ENCODE results near the gene C16orf90. TPM values are rescaled to one million over a fixed set of nuclear protein-coding genes. Genes with fewer than 3 reads are reported as not detected.

The C16orf90 gene
- total RNA-seq, 2 experiments from 2014 or later, result not detected

GRCh38 chr16:3494386-3494973 is 809 bp downstream of the C16orf90 start:
- no peaks in the 10 kb centered on the region for H3K36me3 Mint-ChIP-seq (ENCODE audit: low read depth)
- H3K4me3 Mint-ChIP-seq, result no peak overlapping the region
- no peaks in the 10 kb centered on the region for H3K27me3 Mint-ChIP-seq
- ATAC-seq (no peak), DNase-seq (no peak)
- no peak overlapping the region for H3K27ac Mint-ChIP-seq
- ChIA-PET CTCF (no interaction called here), POLR2A (interaction anchor here (0.6 kb wide), 1 partner anchor 38 kb away, joined by 6 read pairs; no protein-coding TSS in a partner anchor)
- no peaks in the 10 kb centered on the region for H3K9me3 Mint-ChIP-seq (ENCODE audit: low read depth)
- peaks cover under 1% of the 10 kb centered on the region for H3K4me1 Mint-ChIP-seq
- intact Hi-C loops (cut with DNase I, micrococcal nuclease), result no loop called here

GRCh38 chr16:3492356-3492755 is 2.9 kb downstream of the C16orf90 start:
- no peaks in the 10 kb centered on the region for H3K36me3 Mint-ChIP-seq (ENCODE audit: low read depth)
- no peak overlapping the region for H3K4me3 Mint-ChIP-seq
- H3K27ac Mint-ChIP-seq, result no peak overlapping the region
- no peak for DNase-seq
- no peaks in the 10 kb centered on the region for H3K9me3 Mint-ChIP-seq (ENCODE audit: low read depth)
- no peaks in the 10 kb centered on the region for H3K27me3 Mint-ChIP-seq
- H3K4me1 Mint-ChIP-seq, result no peaks in the 10 kb centered on the region
- ATAC-seq, result no peak
- POLR2A ChIA-PET, result no interaction called here
- CTCF ChIA-PET, result no interaction called here
- intact Hi-C loops (cut with DNase I, micrococcal nuclease), result no loop called here

- no peaks in the 10 kb centered on the region for H3K9me3 Mint-ChIP-seq (ENCODE audit: low read depth)
- ATAC-seq (peak; percentile 26), DNase-seq (no peak)
- H3K4me3 Mint-ChIP-seq, result no peak overlapping the region
- intact Hi-C loops (cut with DNase I, micrococcal nuclease), result no loop called here
- ChIA-PET CTCF (no interaction called here), POLR2A (no interaction called here)
- H3K36me3 Mint-ChIP-seq (ENCODE audit: low read depth), result no peaks in the 10 kb centered on the region
- H3K4me1 Mint-ChIP-seq, result no peaks in the 10 kb centered on the region
- peak overlapping the region; percentile 17 for H3K27ac Mint-ChIP-seq
- H3K27me3 Mint-ChIP-seq, result no peaks in the 10 kb centered on the region
These were observed 4.2 kb downstream of the C16orf90 start for GRCh38 chr16:3490911-3491629.

GRCh38 chr16:3488801-3489200 is 6.5 kb downstream of the C16orf90 start:
- intact Hi-C loops (cut with DNase I, micrococcal nuclease), result no loop called here
- POLR2A ChIA-PET, result no interaction called here

GRCh38 chr16:3487521-3488410 is 7.5 kb downstream of the C16orf90 start:
- no peak for DNase-seq
- ChIA-PET POLR2A (no interaction called here), CTCF (no interaction called here)
- no peak overlapping the region for H3K4me3 Mint-ChIP-seq
- no peak for ATAC-seq
- intact Hi-C loops (cut with DNase I, micrococcal nuclease), result no loop called here
- H3K27ac Mint-ChIP-seq, result no peak overlapping the region
- no peaks in the 10 kb centered on the region for H3K4me1 Mint-ChIP-seq
- no peaks in the 10 kb centered on the region for H3K27me3 Mint-ChIP-seq
- no peaks in the 10 kb centered on the region for H3K9me3 Mint-ChIP-seq (ENCODE audit: low read depth)
- H3K36me3 Mint-ChIP-seq (ENCODE audit: low read depth), result peaks cover 15% of the 10 kb centered on the region

More at GRCh38 chr16:3488801-3489200, 6.5 kb downstream of the C16orf90 start:
- Mint-ChIP-seq H3K27me3 (no peaks in the 10 kb centered on the region), H3K27ac (no peak overlapping the region), H3K4me3 (no peak overlapping the region), H3K9me3 (ENCODE audit: low read depth) (no peaks in the 10 kb centered on the region), H3K4me1 (no peaks in the 10 kb centered on the region), H3K36me3 (ENCODE audit: low read depth) (peaks cover 4% of the 10 kb centered on the region)
- CTCF ChIA-PET, result interaction anchor here (1.0 kb wide), 1 partner anchor 9 kb away, joined by 3 read pairs; no protein-coding TSS in a partner anchor
- ATAC-seq (no peak), DNase-seq (no peak)

- Mint-ChIP-seq H3K4me3 (no peak overlapping the region), H3K4me1 (no peaks in the 10 kb centered on the region), H3K36me3 (ENCODE audit: low read depth) (peaks cover 19% of the 10 kb centered on the region), H3K27me3 (no peaks in the 10 kb centered on the region), H3K27ac (no peak overlapping the region), H3K9me3 (ENCODE audit: low read depth) (no peaks in the 10 kb centered on the region)
- no peak for DNase-seq
- ChIA-PET POLR2A (no interaction called here), CTCF (no interaction called here)
- no peak for ATAC-seq
- intact Hi-C loops (cut with DNase I, micrococcal nuclease), result no loop called here
These were observed 8.6 kb downstream of the C16orf90 start for GRCh38 chr16:3486506-3487215.

GRCh38 chr16:3485821-3486505 is 9.3 kb downstream of the C16orf90 start:
- ATAC-seq (peak; percentile 27), DNase-seq (no peak)
- POLR2A ChIA-PET, result no interaction called here
- Mint-ChIP-seq H3K27ac (no peak overlapping the region), H3K4me1 (no peaks in the 10 kb centered on the region), H3K4me3 (no peak overlapping the region), H3K36me3 (ENCODE audit: low read depth) (peaks cover 20% of the 10 kb centered on the region), H3K9me3 (ENCODE audit: low read depth) (no peaks in the 10 kb centered on the region), H3K27me3 (no peaks in the 10 kb centered on the region)
- intact Hi-C loops (cut with DNase I, micrococcal nuclease), result no loop called here
- CTCF ChIA-PET, result interaction anchor here (0.6 kb wide), 1 partner anchor 114 kb away, joined by 4 read pairs; no protein-coding TSS in a partner anchor

- no peaks in the 10 kb centered on the region for H3K9me3 Mint-ChIP-seq (ENCODE audit: low read depth)
- H3K36me3 Mint-ChIP-seq (ENCODE audit: low read depth), result peaks cover 22% of the 10 kb centered on the region
- DNase-seq, result no peak
- no peaks in the 10 kb centered on the region for H3K27me3 Mint-ChIP-seq
- H3K4me3 Mint-ChIP-seq, result no peak overlapping the region
- POLR2A ChIA-PET, result no interaction called here
- ATAC-seq, result no peak
- no peak overlapping the region for H3K27ac Mint-ChIP-seq
- intact Hi-C loops (cut with DNase I, micrococcal nuclease), result no loop called here
- no peaks in the 10 kb centered on the region for H3K4me1 Mint-ChIP-seq
- CTCF ChIA-PET, result interaction anchor here (0.6 kb wide), 1 partner anchor 113 kb away, joined by 4 read pairs; no protein-coding TSS in a partner anchor
These were observed 10.1 kb downstream of the C16orf90 start for GRCh38 chr16:3485097-3485745.

GRCh38 chr16:3484318-3485096 is 10.8 kb downstream of the C16orf90 start:
- no peak overlapping the region for H3K4me3 Mint-ChIP-seq
- no peaks in the 10 kb centered on the region for H3K9me3 Mint-ChIP-seq (ENCODE audit: low read depth)
- H3K4me1 Mint-ChIP-seq, result no peaks in the 10 kb centered on the region
- ChIA-PET POLR2A (no interaction called here), CTCF (no interaction called here)
- H3K27ac Mint-ChIP-seq, result no peak overlapping the region
- no peak for ATAC-seq
- H3K27me3 Mint-ChIP-seq, result no peaks in the 10 kb centered on the region
- peaks cover 27% of the 10 kb centered on the region for H3K36me3 Mint-ChIP-seq (ENCODE audit: low read depth)
- no peak for DNase-seq
- intact Hi-C loops (cut with DNase I, micrococcal nuclease), result no loop called here

- H3K4me1 Mint-ChIP-seq, result no peaks in the 10 kb centered on the region
- ChIA-PET POLR2A (no interaction called here), CTCF (interaction anchor here (1.1 kb wide), 1 partner anchor 44 kb away, joined by 3 read pairs; no protein-coding TSS in a partner anchor)
- H3K36me3 Mint-ChIP-seq (ENCODE audit: low read depth), result peaks cover 34% of the 10 kb centered on the region
- H3K27ac Mint-ChIP-seq, result no peak overlapping the region
- no peak for ATAC-seq
- intact Hi-C loops (cut with DNase I, micrococcal nuclease), result no loop called here
- no peaks in the 10 kb centered on the region for H3K27me3 Mint-ChIP-seq
- H3K4me3 Mint-ChIP-seq, result no peak overlapping the region
- no peaks in the 10 kb centered on the region for H3K9me3 Mint-ChIP-seq (ENCODE audit: low read depth)
- no peak for DNase-seq
These were observed 12.5 kb downstream of the C16orf90 start for GRCh38 chr16:3482659-3483241.

All from activated CD4-positive, alpha-beta T cell treated with anti-CD3 and anti-CD28 coated beads for 36 hours (primary cell).